Measurements from ENCODE around the gene CTU2.

The CTU2 gene

GRCh38 chr16:88719933-88720296 lies 13.6 kb downstream of the CTU2 start:
- peaks cover 3% of the 10 kb centered on the region for H3K36me3 ChIP-seq (ENCODE audit: control insufficient read depth, insufficient read depth, low read length)

GRCh38 chr16:88720396-88720970 lies 14.2 kb downstream of the CTU2 start:
- H3K4ac ChIP-seq (ENCODE audit: low read depth, low read length): no peak overlapping the region
- H3K79me1 ChIP-seq (ENCODE audit: low read length): no peaks in the 10 kb centered on the region
- H3K4me3 ChIP-seq (ENCODE audit: low read length): no peak overlapping the region
- H4K5ac ChIP-seq (ENCODE audit: low read length): no peak overlapping the region
- H2BK5ac ChIP-seq (ENCODE audit: low read length): no peak overlapping the region
- H2BK15ac ChIP-seq (replicated peaks; ENCODE audit: low read depth): no peak overlapping the region
- H3K27me3 ChIP-seq (ENCODE audit: insufficient read depth, low read length, poor library complexity): no peaks in the 10 kb centered on the region
- no CpG with 5 or more reads among the region's 23 CpGs for WGBS (ENCODE audit: extremely low coverage, insufficient coverage, low lambda C conversion rate)
- no peak overlapping the region for H2AK5ac ChIP-seq (ENCODE audit: low read length)
- H3K9ac ChIP-seq (ENCODE audit: low read length): no peak overlapping the region
- no peak overlapping the region for H2BK120ac ChIP-seq (ENCODE audit: low read depth, low read length)
- H3K23ac ChIP-seq (ENCODE audit: low read length): no peak overlapping the region
- no peak for DNase-seq
- no peaks in the 10 kb centered on the region for H3K79me2 ChIP-seq (ENCODE audit: control insufficient read depth, insufficient read depth, low read length)
- H4K8ac ChIP-seq (ENCODE audit: low read depth, low read length): no peak overlapping the region
- H3K27ac ChIP-seq (ENCODE audit: low read depth, low read length): no peak overlapping the region
- no peaks in the 10 kb centered on the region for H3K4me1 ChIP-seq (ENCODE audit: control insufficient read depth, low read depth, low read length)
- no peak overlapping the region for H3K18ac ChIP-seq (ENCODE audit: low read length)
- H3K56ac ChIP-seq (ENCODE audit: low read length): no peak overlapping the region
- H3K4me2 ChIP-seq (ENCODE audit: low read length): no peak overlapping the region
- peaks cover 3% of the 10 kb centered on the region for H3K36me3 ChIP-seq (ENCODE audit: control insufficient read depth, insufficient read depth, low read length)

More at GRCh38 chr16:88719933-88720296, 13.6 kb downstream of the CTU2 start:
- WGBS (ENCODE audit: extremely low coverage, insufficient coverage, low lambda C conversion rate): no CpG with 5 or more reads among the region's 19 CpGs
- Histone ChIP-seq H3K9ac (ENCODE audit: low read length) (no peak overlapping the region), H3K27ac (ENCODE audit: low read depth, low read length) (no peak overlapping the region), H3K79me2 (ENCODE audit: control insufficient read depth, insufficient read depth, low read length) (no peaks in the 10 kb centered on the region), H3K23ac (ENCODE audit: low read length) (no peak overlapping the region), H2BK120ac (ENCODE audit: low read depth, low read length) (no peak overlapping the region), H2BK15ac (replicated peaks; ENCODE audit: low read depth) (no peak overlapping the region), H3K18ac (ENCODE audit: low read length) (no peak overlapping the region), H3K27me3 (ENCODE audit: insufficient read depth, low read length, poor library complexity) (no peaks in the 10 kb centered on the region), H4K8ac (ENCODE audit: low read depth, low read length) (no peak overlapping the region), H3K79me1 (ENCODE audit: low read length) (no peaks in the 10 kb centered on the region), H3K4me1 (ENCODE audit: control insufficient read depth, low read depth, low read length) (no peaks in the 10 kb centered on the region), H3K56ac (ENCODE audit: low read length) (no peak overlapping the region), H3K4ac (ENCODE audit: low read depth, low read length) (no peak overlapping the region), H2AK5ac (ENCODE audit: low read length) (no peak overlapping the region), H2BK5ac (ENCODE audit: low read length) (no peak overlapping the region), H4K5ac (ENCODE audit: low read length) (no peak overlapping the region), H3K4me2 (ENCODE audit: low read length) (no peak overlapping the region), H3K4me3 (ENCODE audit: low read length) (no peak overlapping the region)
- DNase-seq: no peak

GRCh38 chr16:88721236-88721635 lies 14.9 kb downstream of the CTU2 start:
- H2BK120ac ChIP-seq (ENCODE audit: low read depth, low read length): no peak overlapping the region
- no peaks in the 10 kb centered on the region for H3K27me3 ChIP-seq (ENCODE audit: insufficient read depth, low read length, poor library complexity)
- H3K4me3 ChIP-seq (ENCODE audit: low read length): no peak overlapping the region
- no peak overlapping the region for H3K9ac ChIP-seq (ENCODE audit: low read length)
- no peak overlapping the region for H4K5ac ChIP-seq (ENCODE audit: low read length)
- H2AK5ac ChIP-seq (ENCODE audit: low read length): no peak overlapping the region
- no CpG with 5 or more reads among the region's 17 CpGs for WGBS (ENCODE audit: extremely low coverage, insufficient coverage, low lambda C conversion rate)
- H3K79me2 ChIP-seq (ENCODE audit: control insufficient read depth, insufficient read depth, low read length): no peaks in the 10 kb centered on the region
- no peak overlapping the region for H3K56ac ChIP-seq (ENCODE audit: low read length)
- H2BK5ac ChIP-seq (ENCODE audit: low read length): no peak overlapping the region
- no peak overlapping the region for H3K27ac ChIP-seq (ENCODE audit: low read depth, low read length)
- no peak overlapping the region for H3K4me2 ChIP-seq (ENCODE audit: low read length)
- no peaks in the 10 kb centered on the region for H3K4me1 ChIP-seq (ENCODE audit: control insufficient read depth, low read depth, low read length)
- H3K36me3 ChIP-seq (ENCODE audit: control insufficient read depth, insufficient read depth, low read length): peaks cover 3% of the 10 kb centered on the region
- no peak overlapping the region for H2BK15ac ChIP-seq (replicated peaks; ENCODE audit: low read depth)
- no peak overlapping the region for H3K23ac ChIP-seq (ENCODE audit: low read length)
- DNase-seq: no peak
- H3K79me1 ChIP-seq (ENCODE audit: low read length): no peaks in the 10 kb centered on the region
- no peak overlapping the region for H4K8ac ChIP-seq (ENCODE audit: low read depth, low read length)
- H3K4ac ChIP-seq (ENCODE audit: low read depth, low read length): no peak overlapping the region
- no peak overlapping the region for H3K18ac ChIP-seq (ENCODE audit: low read length)

GRCh38 chr16:88721815-88722755 lies 15.8 kb downstream of the CTU2 start:
- H2AK5ac ChIP-seq (ENCODE audit: low read length): no peak overlapping the region
- no peak overlapping the region for H2BK15ac ChIP-seq (replicated peaks; ENCODE audit: low read depth)
- H3K56ac ChIP-seq (ENCODE audit: low read length): no peak overlapping the region
- no peaks in the 10 kb centered on the region for H3K79me2 ChIP-seq (ENCODE audit: control insufficient read depth, insufficient read depth, low read length)
- H4K5ac ChIP-seq (ENCODE audit: low read length): no peak overlapping the region
- H3K4me1 ChIP-seq (ENCODE audit: control insufficient read depth, low read depth, low read length): no peaks in the 10 kb centered on the region
- H3K4ac ChIP-seq (ENCODE audit: low read depth, low read length): no peak overlapping the region
- H3K23ac ChIP-seq (ENCODE audit: low read length): no peak overlapping the region
- H2BK120ac ChIP-seq (ENCODE audit: low read depth, low read length): no peak overlapping the region
- H3K27ac ChIP-seq (ENCODE audit: low read depth, low read length): no peak overlapping the region
- H2BK5ac ChIP-seq (ENCODE audit: low read length): no peak overlapping the region
- H3K9ac ChIP-seq (ENCODE audit: low read length): no peak overlapping the region
- no peak overlapping the region for H3K4me3 ChIP-seq (ENCODE audit: low read length)
- no CpG with 5 or more reads among the region's 61 CpGs for WGBS (ENCODE audit: extremely low coverage, insufficient coverage, low lambda C conversion rate)
- no peaks in the 10 kb centered on the region for H3K79me1 ChIP-seq (ENCODE audit: low read length)
- no peaks in the 10 kb centered on the region for H3K27me3 ChIP-seq (ENCODE audit: insufficient read depth, low read length, poor library complexity)
- peaks cover 1% of the 10 kb centered on the region for H3K36me3 ChIP-seq (ENCODE audit: control insufficient read depth, insufficient read depth, low read length)
- H3K4me2 ChIP-seq (ENCODE audit: low read length): no peak overlapping the region
- no peak for DNase-seq
- H3K18ac ChIP-seq (ENCODE audit: low read length): no peak overlapping the region
- no peak overlapping the region for H4K8ac ChIP-seq (ENCODE audit: low read depth, low read length)

- no peak overlapping the region for H3K9ac ChIP-seq (ENCODE audit: low read length)
- H4K5ac ChIP-seq (ENCODE audit: low read length): no peak overlapping the region
- no peaks in the 10 kb centered on the region for H3K27me3 ChIP-seq (ENCODE audit: insufficient read depth, low read length, poor library complexity)
- no peak overlapping the region for H3K4me3 ChIP-seq (ENCODE audit: low read length)
- no peak for DNase-seq
- no peaks in the 10 kb centered on the region for H3K79me2 ChIP-seq (ENCODE audit: control insufficient read depth, insufficient read depth, low read length)
- H3K4me2 ChIP-seq (ENCODE audit: low read length): no peak overlapping the region
- no peak overlapping the region for H2BK5ac ChIP-seq (ENCODE audit: low read length)
- no peak overlapping the region for H4K8ac ChIP-seq (ENCODE audit: low read depth, low read length)
- no peak overlapping the region for H3K23ac ChIP-seq (ENCODE audit: low read length)
- H3K18ac ChIP-seq (ENCODE audit: low read length): no peak overlapping the region
- no peak overlapping the region for H3K27ac ChIP-seq (ENCODE audit: low read depth, low read length)
- H3K36me3 ChIP-seq (ENCODE audit: control insufficient read depth, insufficient read depth, low read length): peaks cover 1% of the 10 kb centered on the region
- no peak overlapping the region for H2BK15ac ChIP-seq (replicated peaks; ENCODE audit: low read depth)
- H2AK5ac ChIP-seq (ENCODE audit: low read length): no peak overlapping the region
- H3K56ac ChIP-seq (ENCODE audit: low read length): no peak overlapping the region
- no peaks in the 10 kb centered on the region for H3K4me1 ChIP-seq (ENCODE audit: control insufficient read depth, low read depth, low read length)
- no peak overlapping the region for H3K4ac ChIP-seq (ENCODE audit: low read depth, low read length)
- H3K79me1 ChIP-seq (ENCODE audit: low read length): no peaks in the 10 kb centered on the region
- H2BK120ac ChIP-seq (ENCODE audit: low read depth, low read length): no peak overlapping the region
- no CpG with 5 or more reads among the region's 39 CpGs for WGBS (ENCODE audit: extremely low coverage, insufficient coverage, low lambda C conversion rate)
These were observed 16.6 kb downstream of the CTU2 start for GRCh38 chr16:88722784-88723506.

All from mesendoderm (in vitro differentiated cells).